NCI-H146 treated with DMSO at 0.1 percent for 48 hours (cell line): ENCODE data around the gene SSR3.

Experiments
- DNase-seq: peaks from one replicate; lab custom pipeline; 2025; ENCODE audit not compliant: unreplicated experiment; lab: John Stamatoyannopoulos, UW

The SSR3 gene

GRCh38 chr3:156539051-156539450 is 15.9 kb downstream of the SSR3 start:
- DNase-seq = no peak

GRCh38 chr3:156536524-156537316 is 18.2 kb downstream of the SSR3 start:
- no peak for DNase-seq

DNA sequence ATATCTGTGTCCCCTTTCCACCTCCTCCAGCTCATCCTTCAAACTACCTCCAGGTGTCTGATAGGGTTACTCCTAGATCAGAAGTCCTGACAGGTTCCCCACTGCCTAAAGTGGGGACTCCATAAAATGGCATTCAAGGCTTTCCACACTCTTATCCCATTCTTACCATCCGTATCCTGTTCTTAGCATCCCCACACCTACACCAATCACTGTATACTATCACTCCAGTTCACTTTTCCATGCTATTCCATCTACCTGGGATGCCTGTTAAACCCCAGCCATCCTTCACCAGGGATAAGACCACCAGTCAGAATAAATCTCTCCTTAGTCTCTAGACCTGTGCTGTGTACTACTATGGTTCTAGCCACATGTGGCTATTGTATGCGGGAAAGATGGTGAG is 19.1 kb downstream of the SSR3 start:
- DNase-seq = no peak

DNA sequence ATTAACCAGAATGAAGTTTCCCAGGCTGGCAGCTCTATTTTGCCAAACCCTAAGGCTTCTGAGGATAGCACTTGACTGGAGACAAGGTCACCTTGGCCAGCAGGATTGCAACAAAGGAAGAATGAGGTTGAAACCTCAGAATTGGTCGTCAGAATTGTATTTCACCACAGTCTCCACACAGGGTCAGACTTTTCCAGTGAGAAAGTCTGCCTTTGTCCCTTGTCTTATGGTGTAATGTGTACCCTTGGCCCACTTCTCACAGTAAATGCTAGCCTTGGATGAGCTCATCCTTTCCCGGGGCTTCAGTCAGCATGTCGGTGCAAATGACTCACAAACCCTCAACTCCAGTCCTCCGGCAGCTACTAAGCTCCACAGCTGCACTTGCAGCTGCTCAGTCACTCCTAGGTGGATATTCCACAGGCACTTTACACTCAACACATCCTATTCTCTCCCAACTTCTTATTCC is 19.7 kb downstream of the SSR3 start:
- DNase-seq = no peak

DNA sequence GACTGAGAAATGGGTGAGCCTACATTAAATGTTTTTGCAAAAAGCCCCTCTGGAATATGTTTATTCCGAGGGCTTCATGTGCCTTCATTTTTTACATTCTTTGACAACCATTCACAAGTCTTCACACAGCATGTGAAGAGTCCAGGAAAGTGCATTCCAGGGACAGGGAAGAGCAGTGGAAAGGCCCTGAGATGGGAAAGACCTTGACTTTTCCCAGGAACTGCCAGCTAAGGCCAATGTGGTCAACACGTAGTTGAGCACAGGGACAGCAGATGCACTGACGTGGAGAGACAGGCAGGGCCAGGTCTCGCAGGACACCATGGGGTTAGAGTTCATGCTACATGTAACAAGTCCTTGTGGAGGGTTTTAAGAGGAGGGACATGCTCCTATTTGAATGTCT is 21.7 kb downstream of the SSR3 start:
- DNase-seq = no peak

- DNase-seq = no peak
These were observed 22.2 kb downstream of the SSR3 start for GRCh38 chr3:156532730-156533129.

DNA sequence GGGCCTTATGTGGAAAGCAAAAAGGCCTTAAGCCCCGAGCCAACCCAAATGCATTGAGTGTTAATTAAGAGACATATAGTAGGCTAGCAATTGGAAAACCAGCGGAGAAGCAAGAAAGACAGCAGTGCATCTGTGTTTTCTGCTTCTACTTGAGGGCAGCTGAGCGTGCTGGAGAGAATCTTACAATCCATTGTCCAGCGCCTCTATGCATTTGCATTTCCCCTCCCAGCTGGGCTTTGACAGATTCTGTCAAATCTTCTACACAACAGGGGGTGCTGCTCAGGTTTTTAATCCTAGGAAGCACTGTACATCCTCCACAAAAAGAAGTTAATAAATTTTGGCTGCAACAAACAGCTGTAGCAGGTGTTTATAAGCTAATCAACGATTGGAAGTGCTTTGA is 23.9 kb downstream of the SSR3 start:
- DNase-seq = no peak

DNA sequence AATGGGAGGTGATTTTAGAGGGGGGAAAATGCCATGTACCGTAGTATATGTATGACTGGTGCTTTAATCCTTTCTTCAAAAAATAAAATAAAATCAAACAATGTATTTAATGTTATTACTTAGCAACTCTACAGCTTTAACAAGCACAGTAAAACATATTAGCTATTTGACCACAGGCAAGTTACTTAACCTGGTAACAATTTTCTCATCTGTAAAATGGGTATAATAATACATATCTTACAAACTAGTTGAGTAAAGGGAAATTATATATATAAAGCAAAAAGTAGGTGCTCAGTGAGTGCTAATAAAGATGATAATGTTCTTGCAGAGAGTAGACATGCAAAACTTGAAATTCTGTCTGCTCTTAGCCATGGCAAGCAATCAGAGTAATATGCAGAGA is 27.9 kb downstream of the SSR3 start:
- DNase-seq = no peak

- DNase-seq = no peak
These were observed 29.1 kb downstream of the SSR3 start for GRCh38 chr3:156525808-156526207.

DNA sequence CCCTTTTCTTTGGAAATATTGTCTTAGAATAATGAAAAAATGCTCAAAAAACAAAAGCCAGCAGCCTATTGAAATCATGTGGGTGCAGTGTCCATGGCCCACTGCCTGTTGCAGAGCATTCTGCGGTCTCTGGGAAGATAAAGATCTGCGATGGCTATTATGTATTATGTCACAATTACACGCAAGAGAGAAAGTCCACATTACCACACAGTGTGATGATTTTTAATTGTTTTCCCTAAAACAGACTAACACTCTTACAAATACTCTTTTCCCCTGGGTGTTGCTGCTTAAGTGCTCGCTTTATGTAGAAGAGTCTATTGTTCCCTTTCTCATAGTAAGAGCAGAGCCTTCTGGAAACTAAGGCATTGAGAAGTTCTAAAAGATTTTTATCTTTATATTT is 32.2 kb downstream of the SSR3 start:
- DNase-seq = no peak

- no peak for DNase-seq
These were observed 35.2 kb downstream of the SSR3 start for GRCh38 chr3:156519758-156520162.

DNA sequence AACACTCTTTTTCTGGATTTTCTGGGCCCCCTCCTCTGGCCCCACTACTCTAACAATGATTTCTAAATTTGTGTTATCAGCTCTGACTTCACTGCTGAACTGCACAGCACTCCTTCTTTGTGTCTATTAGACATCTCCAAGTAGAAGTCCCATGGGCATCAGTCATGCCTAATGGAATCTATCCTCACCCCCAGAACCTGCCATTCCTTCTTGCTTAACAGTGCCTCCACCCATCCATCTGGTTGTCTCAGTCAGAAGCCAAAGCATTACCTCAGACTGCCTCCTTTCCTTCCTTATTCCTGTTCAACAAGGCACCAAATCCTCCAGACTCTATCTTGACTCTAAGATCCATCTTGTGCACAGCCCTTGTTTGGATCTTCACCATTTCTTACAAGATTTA is 36.2 kb downstream of the SSR3 start:
- DNase-seq = no peak

- no peak for DNase-seq
These were observed 38.0 kb downstream of the SSR3 start for GRCh38 chr3:156516961-156517360.

GRCh38 chr3:156516284-156516683 is 38.6 kb downstream of the SSR3 start:
- no peak for DNase-seq

- peak; percentile 11 for DNase-seq
These were observed 41.3 kb downstream of the SSR3 start for GRCh38 chr3:156513619-156514018.

DNA sequence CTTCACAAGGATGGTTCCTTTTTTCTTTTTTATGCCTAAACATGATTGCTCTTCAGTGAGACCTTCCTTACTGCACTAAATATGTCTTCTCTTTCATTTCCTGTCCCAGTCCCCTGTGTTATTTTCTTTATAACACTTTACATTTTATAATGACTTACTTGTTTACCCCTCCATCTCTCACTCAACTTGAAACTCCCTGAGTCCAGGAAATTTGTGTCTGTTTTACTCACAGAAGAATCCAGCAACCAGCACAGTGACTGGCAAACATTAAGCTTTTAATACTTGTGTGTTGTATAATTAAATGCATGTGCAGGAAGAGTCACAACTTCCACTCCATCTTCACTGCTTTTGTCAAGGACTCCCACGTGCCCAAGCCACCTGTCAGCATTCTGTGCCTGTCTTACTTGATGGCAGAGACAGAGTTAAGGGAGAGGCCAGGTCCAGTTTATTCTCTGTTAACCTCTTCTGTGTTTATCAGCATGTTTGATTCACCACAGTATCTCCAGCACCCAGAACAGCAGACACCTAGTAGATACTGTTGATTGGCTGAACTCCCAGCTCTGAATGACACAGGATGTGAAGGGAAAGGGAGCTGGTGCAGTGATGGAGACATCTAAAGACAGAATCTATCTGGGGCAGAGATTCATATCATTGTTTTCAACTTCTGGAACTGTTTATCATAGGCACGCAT is 42.8 kb downstream of the SSR3 start:
- DNase-seq = no peak

DNA sequence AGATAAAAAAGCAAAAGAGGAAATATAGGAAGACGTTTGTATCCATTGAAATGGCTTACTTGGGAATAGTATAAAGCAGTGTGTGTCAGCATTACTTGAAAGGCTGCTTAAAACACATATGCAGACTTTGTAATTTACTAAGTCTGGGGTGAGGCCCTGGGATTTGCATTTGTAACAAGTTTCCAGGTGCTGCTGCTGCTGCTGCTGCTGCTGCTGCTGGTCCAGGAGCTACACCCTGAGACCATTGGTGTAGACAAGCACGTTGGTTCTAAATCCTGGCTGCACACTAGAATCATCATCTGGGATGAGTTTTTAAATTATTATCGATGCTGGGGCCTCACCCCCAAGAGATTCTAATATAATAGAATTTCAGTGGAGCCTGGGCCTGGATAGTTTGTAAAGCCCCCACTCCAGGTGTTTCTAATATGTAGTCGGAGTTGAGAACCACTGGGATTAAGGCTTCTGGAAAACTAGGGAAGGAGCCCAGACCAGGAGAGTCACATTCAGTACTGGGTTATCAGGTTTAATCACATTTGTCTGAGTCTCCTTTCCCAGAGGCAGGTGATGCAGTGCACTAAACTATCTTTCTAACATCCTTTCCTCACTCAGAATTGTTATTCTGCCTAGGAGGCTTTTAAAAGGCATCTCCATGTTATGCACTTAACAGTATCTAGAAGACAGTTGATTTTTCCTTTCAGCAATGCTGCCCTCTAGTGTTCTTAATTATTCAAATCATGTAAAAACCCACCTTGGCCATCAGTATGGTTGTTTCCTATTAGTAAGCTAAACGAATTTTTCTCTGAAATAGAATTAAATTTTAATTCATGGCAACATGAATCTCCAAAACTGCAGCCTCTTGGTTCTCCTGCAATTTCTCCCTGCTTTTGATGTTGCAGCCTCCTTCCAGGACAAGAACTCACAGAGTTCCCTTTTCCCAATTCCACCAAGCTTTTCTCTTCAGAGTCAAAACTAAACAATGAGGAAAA is 45.4 kb downstream of the SSR3 start:
- DNase-seq = peak; percentile 35

DNA sequence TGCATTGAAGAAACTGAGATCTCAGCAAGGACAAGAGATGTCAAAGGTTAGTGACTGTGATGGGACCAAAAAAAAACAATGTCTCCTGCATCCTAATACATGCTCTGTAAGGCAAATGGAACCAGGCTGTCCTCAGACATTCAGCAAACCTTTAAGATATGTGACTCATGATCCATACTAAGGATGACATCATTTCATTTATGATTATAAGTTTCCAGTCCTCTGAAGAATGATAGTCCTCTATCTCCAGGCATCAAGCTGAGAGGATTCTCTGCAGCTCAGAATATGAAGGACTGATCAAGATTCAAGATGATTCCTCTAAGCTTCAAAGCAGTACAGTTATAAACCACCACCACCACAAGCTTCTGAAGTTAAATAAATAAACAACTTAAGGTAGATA is 47.6 kb downstream of the SSR3 start:
- DNase-seq = no peak

DNA sequence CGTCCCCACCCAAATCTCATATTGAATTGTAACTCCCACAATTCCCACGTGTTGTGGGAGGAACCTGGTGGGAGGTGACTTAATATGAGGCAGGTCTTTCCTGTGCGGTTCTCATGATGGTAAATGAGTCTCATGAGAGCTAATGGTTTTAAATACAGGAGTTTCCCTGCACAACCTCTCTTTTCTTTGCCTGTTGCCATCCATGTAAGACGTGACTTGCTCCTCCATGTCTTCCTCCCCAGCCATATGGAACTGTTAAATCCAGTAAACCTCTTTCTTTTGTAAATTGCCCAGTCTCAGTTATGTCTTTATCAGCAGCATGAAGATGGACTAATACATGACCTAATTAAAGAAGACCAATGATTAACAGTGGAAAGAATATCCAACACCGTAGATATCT is 56.6 kb downstream of the SSR3 start:
- no peak for DNase-seq

DNA sequence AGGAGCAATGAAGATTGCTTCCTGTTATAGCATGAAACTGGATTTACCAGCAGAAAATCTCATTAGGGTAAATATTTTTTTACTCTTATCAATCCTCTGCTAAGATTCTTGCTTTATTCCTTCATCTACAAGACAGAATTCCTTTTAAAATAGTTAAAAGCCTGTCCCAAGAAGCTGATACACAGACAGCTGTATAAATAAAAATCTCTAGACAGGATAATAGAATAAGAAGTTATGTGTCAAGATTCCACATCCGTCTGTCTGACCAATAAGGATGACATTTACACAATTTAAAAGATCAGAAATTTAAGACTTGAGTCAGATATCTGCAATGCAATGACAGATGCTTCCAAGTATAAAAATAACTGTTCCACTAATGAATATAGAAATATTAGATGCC is 57.6 kb downstream of the SSR3 start:
- DNase-seq = no peak

DNA sequence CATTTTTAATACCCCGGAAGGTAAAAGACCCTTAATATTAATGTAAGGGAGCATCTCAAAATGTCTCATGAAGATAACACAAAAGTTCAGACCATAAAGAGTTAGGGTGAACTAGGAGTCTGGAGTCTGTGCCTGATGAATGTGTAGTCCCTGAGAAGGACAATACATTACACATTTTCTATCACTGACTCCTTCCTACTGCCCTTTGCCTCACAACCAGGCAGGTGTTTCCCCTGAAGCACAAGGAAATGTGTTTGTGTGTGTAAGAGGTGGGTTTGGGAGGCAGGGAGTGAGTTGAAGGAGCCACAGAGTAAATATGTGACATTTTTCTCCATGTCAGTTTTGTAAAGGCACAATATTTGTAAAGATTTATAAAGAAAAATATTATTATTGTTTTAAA is 59.1 kb downstream of the SSR3 start:
- no peak for DNase-seq
